Upper lobe of right lung (tissue), 1 donor: ENCODE results near the gene SEL1L. TPM values are rescaled to one million over a fixed set of nuclear protein-coding genes. Genes with fewer than 3 reads are reported as not detected.
A peak's percentile ranks its signal among the peaks of the same experiment; 100 is the strongest.

Experiments used
- ATAC-seq: fragments of 200-7000 bp; cut with Tn5 transposase; one replicate; pipeline ENCODE4 v1.9.1; 2020; ENCODE audit warnings: mild to moderate bottlenecking, moderate library complexity
- DNase-seq: peaks from one replicate; pipeline ENCODE4 v3.0.0-alpha.2; 2020
- H3K27ac ChIP-seq: fragments of 200-600 bp; one replicate; pipeline ENCODE4 v1.8.0; 2022
- H3K27me3 ChIP-seq: fragments of 200-600 bp; one replicate; pipeline ENCODE4 v1.8.0; 2022; ENCODE audit warnings: mild to moderate bottlenecking
- H3K36me3 ChIP-seq: fragments of 200-600 bp; one replicate; pipeline ENCODE4 v1.8.0; 2022
- H3K4me1 ChIP-seq: fragments of 200-600 bp; one replicate; pipeline ENCODE4 v1.8.0; 2022
- H3K4me3 ChIP-seq: fragments of 200-600 bp; one replicate; pipeline ENCODE4 v1.8.0; 2022; ENCODE audit warnings: mild to moderate bottlenecking
- H3K9me3 ChIP-seq: fragments of 200-600 bp; one replicate; pipeline ENCODE4 v1.8.0; 2022
- CTCF ChIP-seq: fragments of 200-600 bp; IDR thresholded peaks from one replicate; pipeline ENCODE4 v1.8.0; 2022; ENCODE audit warnings: antibody characterized with exemption
- intact Hi-C: fragments of 100-400 bp; cut with DNase I; formaldehyde crosslinking; loops from one replicate; pipeline ENCODE4 v1.11.0; 2022
- total RNA-seq: library from RNA; stranded (reverse); fragmentation: NEBNext Ultra II Directional; extraction: Animal tissue kit (Norgen Biotek cat#: 25700); gene quantifications from one replicate; pipeline ENCODE4 v1.2.1, GENCODE V29; 2021
- donor health status: DM: no; HTN: yes; CAD: no; lungs with severe emphysema.

Gene SEL1L
- total RNA-seq, 1 donor from 2014 or later: 108 TPM

- H3K4me3 ChIP-seq: no peak overlapping the region
- H3K27me3 ChIP-seq: no peaks in the 10 kb centered on the region
- no peaks in the 10 kb centered on the region for H3K9me3 ChIP-seq
- peak; percentile 35 for TF ChIP-seq CTCF
- no peaks in the 10 kb centered on the region for H3K4me1 ChIP-seq
- ATAC-seq: peak; percentile 31
- H3K36me3 ChIP-seq: no peaks in the 10 kb centered on the region
- no peak overlapping the region for H3K27ac ChIP-seq
- no peak for DNase-seq
- intact Hi-C loops: no loop called here
These were observed 32.0 kb upstream of the SEL1L start for GRCh38 chr14:81565441-81566290.

DNA sequence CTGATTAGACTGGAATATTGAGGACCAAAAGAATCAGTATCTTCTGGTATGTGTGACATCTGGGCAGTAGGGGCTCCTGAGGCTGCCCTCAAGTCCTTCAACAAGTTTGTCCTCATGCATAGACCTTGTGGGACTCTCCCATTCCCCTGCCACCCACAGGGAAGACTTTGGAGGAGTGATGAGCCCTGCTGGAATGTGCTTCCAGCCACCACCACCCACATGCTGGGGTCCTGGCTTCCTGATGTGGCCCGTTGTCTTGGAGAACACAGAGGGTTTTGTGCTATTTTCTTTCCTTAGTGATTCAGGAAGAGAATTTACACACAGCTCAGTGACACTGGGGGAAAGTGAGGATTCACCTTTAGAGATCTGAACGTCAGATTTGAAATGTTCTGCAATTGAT is 29.2 kb upstream of the SEL1L start:
- TF ChIP-seq CTCF: no peak
- Histone ChIP-seq H3K27ac (no peak overlapping the region), H3K36me3 (no peaks in the 10 kb centered on the region), H3K9me3 (no peaks in the 10 kb centered on the region), H3K4me3 (no peak overlapping the region), H3K4me1 (no peaks in the 10 kb centered on the region), H3K27me3 (no peaks in the 10 kb centered on the region)
- intact Hi-C loops: no loop called here
- DNase-seq: no peak
- no peak for ATAC-seq

GRCh38 chr14:81561084-81561775 is 27.6 kb upstream of the SEL1L start:
- Histone ChIP-seq H3K36me3 (no peaks in the 10 kb centered on the region), H3K4me1 (no peaks in the 10 kb centered on the region), H3K4me3 (no peak overlapping the region), H3K27me3 (no peaks in the 10 kb centered on the region), H3K9me3 (no peaks in the 10 kb centered on the region), H3K27ac (no peak overlapping the region)
- no peak for TF ChIP-seq CTCF
- no peak for ATAC-seq
- no peak for DNase-seq
- intact Hi-C loops: no loop called here

DNA sequence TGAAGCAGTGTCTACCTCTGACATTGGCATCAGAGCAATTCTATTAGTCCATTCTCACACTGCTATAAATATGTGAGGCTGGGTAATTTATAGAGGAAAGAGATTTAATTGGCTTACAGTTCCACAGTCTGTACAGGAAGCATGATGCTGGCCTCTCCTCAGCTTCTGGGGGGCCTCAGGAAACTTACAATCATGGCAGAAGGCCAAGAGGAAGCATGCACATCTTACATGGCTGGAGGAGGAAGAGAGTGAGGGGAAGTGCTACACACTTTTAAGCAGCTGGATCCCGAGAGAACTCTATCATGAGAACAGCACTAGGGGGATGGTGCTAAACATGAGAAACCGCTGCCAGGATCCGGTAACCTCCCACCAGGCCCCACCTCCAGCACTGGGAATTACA is 25.7 kb upstream of the SEL1L start:
- DNase-seq: no peak
- Histone ChIP-seq H3K36me3 (no peaks in the 10 kb centered on the region), H3K9me3 (no peaks in the 10 kb centered on the region), H3K27me3 (no peaks in the 10 kb centered on the region), H3K27ac (no peak overlapping the region), H3K4me1 (no peaks in the 10 kb centered on the region), H3K4me3 (no peak overlapping the region)
- ATAC-seq: no peak
- intact Hi-C loops: no loop called here
- no peak for TF ChIP-seq CTCF

DNA sequence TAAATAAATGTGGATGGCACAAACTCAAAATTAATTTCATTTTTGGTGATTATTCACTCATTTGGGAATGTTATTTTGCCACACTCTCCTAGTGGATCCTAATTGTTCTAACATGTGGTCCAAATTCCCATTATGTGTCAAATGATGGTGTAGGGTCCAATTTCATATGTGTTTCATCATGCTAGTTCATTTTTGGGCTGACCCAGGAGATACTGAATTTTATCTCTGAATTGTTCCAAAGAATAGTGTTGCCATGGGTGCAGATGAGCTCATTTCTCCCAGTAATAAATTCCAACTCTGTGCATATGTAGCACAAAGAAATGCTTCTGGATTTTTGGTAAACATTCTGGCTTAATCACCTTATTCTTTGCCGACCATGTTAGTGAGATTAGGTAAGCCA is 23.5 kb upstream of the SEL1L start:
- DNase-seq (no peak), ATAC-seq (no peak)
- Histone ChIP-seq H3K36me3 (no peaks in the 10 kb centered on the region), H3K27me3 (no peaks in the 10 kb centered on the region), H3K4me3 (no peak overlapping the region), H3K4me1 (no peaks in the 10 kb centered on the region), H3K9me3 (no peaks in the 10 kb centered on the region), H3K27ac (no peak overlapping the region)
- intact Hi-C loops: no loop called here
- TF ChIP-seq CTCF: no peak
